HG03039 (cell line): ENCODE measurements around the gene TTLL11.

Experiments
- ATAC-seq: cut with Tn5 transposase; IDR thresholded peaks from one replicate; pipeline ENCODE4 v1.9.1; 2021; ENCODE audit warnings: mild to moderate bottlenecking, moderate library complexity; ENCODE audit not compliant: unreplicated experiment

Gene TTLL11

GRCh38 chr9:121838746-121839669, 254.1 kb downstream of the TTLL11 start:
- ATAC-seq = no peak

- ATAC-seq = no peak
Observed at GRCh38 chr9:121837113-121837961, 255.8 kb downstream of the TTLL11 start.

- ATAC-seq = no peak
Observed at GRCh38 chr9:121836366-121836885, 256.7 kb downstream of the TTLL11 start.

- no peak for ATAC-seq
Observed at GRCh38 chr9:121835587-121836365, 257.3 kb downstream of the TTLL11 start.

- ATAC-seq = no peak
Observed at GRCh38 chr9:121833061-121833460, 260.0 kb downstream of the TTLL11 start.

- ATAC-seq = no peak
Observed at GRCh38 chr9:121831869-121832268, 261.2 kb downstream of the TTLL11 start.

GRCh38 chr9:121830441-121831140, 262.5 kb downstream of the TTLL11 start:
- no peak for ATAC-seq

GRCh38 chr9:121827251-121827967, 265.7 kb downstream of the TTLL11 start:
- ATAC-seq = no peak

- ATAC-seq = no peak
Observed at GRCh38 chr9:121826711-121827110, 266.4 kb downstream of the TTLL11 start.

- ATAC-seq = no peak
Observed at GRCh38 chr9:121825031-121825691, 267.9 kb downstream of the TTLL11 start.

GRCh38 chr9:121824651-121825030, 268.5 kb downstream of the TTLL11 start:
- ATAC-seq = no peak

- no peak for ATAC-seq
Observed at GRCh38 chr9:121823451-121824169, 269.5 kb downstream of the TTLL11 start.

GRCh38 chr9:121822093-121823085, 270.7 kb downstream of the TTLL11 start:
- no peak for ATAC-seq

- ATAC-seq = no peak
Observed at GRCh38 chr9:121821326-121821725, 271.8 kb downstream of the TTLL11 start.

GRCh38 chr9:121820286-121821005, 272.7 kb downstream of the TTLL11 start:
- ATAC-seq = no peak

- no peak for ATAC-seq
Observed at GRCh38 chr9:121819428-121820231, 273.5 kb downstream of the TTLL11 start.
